Measurements from ENCODE around the gene SPECC1L.

- TF ChIP-seq GABPA (IDR thresholded peaks at IDR 0.05; ENCODE audit: borderline replicate concordance, insufficient read depth, low read length) (no peak), RNF2 (IDR thresholded peaks at IDR 0.05; ENCODE audit: borderline replicate concordance, low read depth, low read length, missing control alignments, poor library complexity, severe bottlenecking) (no peak), NRF1 (IDR thresholded peaks at IDR 0.05; ENCODE audit: low read depth, low read length) (no peak), RAD21 (IDR thresholded peaks at IDR 0.05 in 1 of 2, conservative IDR thresholded peaks at IDR 0.05 in 1 of 2; ENCODE audit: low read depth in 2 of 2, low read length in 2 of 2) (no peak), PHF8 (conservative IDR thresholded peaks at IDR 0.05; ENCODE audit: low read depth, low read length) (no peak), POLR2AphosphoS5 (IDR thresholded peaks at IDR 0.05; ENCODE audit: low read depth, low read length) (no peak), POLR2A (IDR thresholded peaks at IDR 0.05; ENCODE audit: control extremely low read depth in 1 of 2, low read depth in 2 of 2, low read length in 2 of 2) (no peak), CTCF (IDR thresholded peaks at IDR 0.05; ENCODE audit: control extremely low read depth in 1 of 3, insufficient read depth in 1 of 3, low read depth in 1 of 3, low read length in 3 of 3) (no peak), EZH2 (IDR thresholded peaks at IDR 0.05; ENCODE audit: low read depth, low read length, severe bottlenecking) (no peak), EGR1 (IDR thresholded peaks at IDR 0.05; ENCODE audit: borderline replicate concordance, low read depth, low read length) (no peak), CHD1 (IDR thresholded peaks at IDR 0.05; ENCODE audit: low read depth, low read length) (no peak), JUN (IDR thresholded peaks at IDR 0.05; ENCODE audit: low read depth, low read length) (no peak), SIN3A (conservative IDR thresholded peaks at IDR 0.05 in 1 of 2, IDR thresholded peaks at IDR 0.05 in 1 of 2; ENCODE audit: low read depth in 1 of 2, low read length in 2 of 2) (no peak)
These were observed 131.3 kb downstream of the SPECC1L start for GRCh38 chr22:24401931-24402367.
